A549 (cell line): Measurements from ENCODE around the gene SORCS2. TPM values are rescaled to one million over a fixed set of nuclear protein-coding genes. Genes with fewer than 3 reads are reported as not detected.

Experiments
- ATAC-seq, 2 experiments: fragments of 200-7000 bp in 1 of 2; fragments of >200 bp in 1 of 2; cut with Nextera tagmentation in 1 of 2; cut with Tn5 transposase in 1 of 2; 3 replicates each; pipeline versions ENCODE4 v1.8.0 to v1.9.1; 2018 to 2020; ENCODE audit warnings: mild to moderate bottlenecking in 1 of 2, moderate library complexity in 1 of 2
- CTCF ChIA-PET: fragments of 300-600 bp; sonication (Branson Sonifier 250); formaldehyde crosslinking; extraction: SDS; loops from one replicate; lab custom pipeline; 2021; ENCODE audit warnings: antibody characterized with exemption, inconsistent platforms; lab: Yijun Ruan, JAX
- POLR2A ChIA-PET: fragments of 350-600 bp; formaldehyde crosslinking; extraction: SDS; loops from one replicate; lab custom pipeline; 2021; ENCODE audit warnings: antibody characterized with exemption, inconsistent platforms; lab: Yijun Ruan, JAX
- DNase-seq, 2 experiments: peaks; one replicate each; pipeline versions ENCODE4 v3.0.0 to v3.0.0-alpha.2; 2011 to 2016; ENCODE audit warnings: low read depth in 1 of 2, low spot score in 1 of 2
- FAIRE-seq: peaks from 2 replicates; lab custom pipeline; 2011; peaks lifted over from hg19 to GRCh38; lab: Jason Lieb, UNC
- H3K27ac ChIP-seq, 2 experiments: fragments of >200 bp; sonication (Bioruptor Twin); formaldehyde crosslinking; 3 replicates each; pipeline ENCODE4 v1.5.1; 2016 to 2017
- H3K4me1 ChIP-seq: fragments of >200 bp; sonication (Bioruptor Twin); formaldehyde crosslinking; 3 replicates; pipeline ENCODE4 v1.6.1; 2016
- H3K4me2 ChIP-seq: fragments of >200 bp; sonication (Bioruptor Twin); formaldehyde crosslinking; 3 replicates; pipeline ENCODE4 v1.6.1; 2016
- H3K4me3 ChIP-seq: fragments of >200 bp; sonication (Bioruptor Twin); formaldehyde crosslinking; 3 replicates; pipeline ENCODE4 v1.5.1; 2016
- H3K9me3 ChIP-seq: fragments of >200 bp; sonication (Bioruptor Twin); formaldehyde crosslinking; 3 replicates; pipeline ENCODE4 v1.6.1; 2016
- BCL3 ChIP-seq: fragments of >200 bp; sonication (Bioruptor Twin); formaldehyde crosslinking; IDR thresholded peaks from 3 replicates; pipeline ENCODE4 v1.6.1; 2016
- BHLHE40 ChIP-seq: IDR thresholded peaks from 2 replicates; pipeline ENCODE4 v1.6.1; 2012; ENCODE audit warnings: low read depth, low read length, inconsistent platforms
- CBX8 ChIP-seq: fragments of 200-600 bp; sonication (generic); IDR thresholded peaks from 2 replicates; pipeline ENCODE4 v1.6.1; 2016
- CTCF ChIP-seq: fragments of >200 bp; sonication (Bioruptor Twin); formaldehyde crosslinking; IDR thresholded peaks from 3 replicates; pipeline ENCODE4 v1.5.1; 2016
- ELK1 ChIP-seq: fragments of 150-350 bp; IDR thresholded peaks from 2 replicates; pipeline ENCODE4 v1.6.1; 2014; ENCODE audit warnings: low read depth, mild to moderate bottlenecking, low read length
- ESRRA ChIP-seq: fragments of 150-350 bp; IDR thresholded peaks from 2 replicates; pipeline ENCODE4 v1.6.1; 2014; ENCODE audit warnings: mild to moderate bottlenecking, low read length, borderline replicate concordance
- GATA3 ChIP-seq: IDR thresholded peaks from 2 replicates; pipeline ENCODE4 v1.6.1; 2012; ENCODE audit warnings: borderline replicate concordance
- HDAC2 ChIP-seq: fragments of 200-600 bp; sonication (generic); IDR thresholded peaks from 2 replicates; pipeline ENCODE4 v1.6.1; 2016
- HES2 ChIP-seq: fragments of >200 bp; sonication (Bioruptor Twin); formaldehyde crosslinking; IDR thresholded peaks from 2 replicates; pipeline ENCODE4 v1.6.1; 2016
- HEYL ChIP-seq: fragments of 250-450 bp; sonication (Bioruptor Pico); IDR thresholded peaks from 2 replicates; pipeline ENCODE4 v1.8.0; 2021; ENCODE audit warnings: mild to moderate bottlenecking, moderate library complexity
- HOXA7 ChIP-seq: fragments of 250-450 bp; sonication (Bioruptor Pico); IDR thresholded peaks from 2 replicates; pipeline ENCODE4 v1.5.0; 2020; ENCODE audit warnings: mild to moderate bottlenecking, moderate library complexity
- JUN ChIP-seq, 2 experiments: fragments of >200 bp; sonication (Bioruptor Twin); formaldehyde crosslinking; IDR thresholded peaks; 2 replicates in 1 of 2; 3 replicates in 1 of 2; pipeline ENCODE4 v1.6.1; 2016 to 2017
- MAFK ChIP-seq: fragments of 450-650 bp; IDR thresholded peaks from 2 replicates; pipeline ENCODE4 v1.6.1; 2014; ENCODE audit not compliant: partially characterized antibody
- MAZ ChIP-seq: fragments of 150-350 bp; IDR thresholded peaks from 2 replicates; pipeline ENCODE4 v1.6.1; 2014; ENCODE audit warnings: antibody characterized with exemption, low read depth, low read length, borderline replicate concordance
- MYC ChIP-seq: IDR thresholded peaks from 2 replicates; pipeline ENCODE4 v1.6.1; 2012; ENCODE audit warnings: mild to moderate bottlenecking, inconsistent platforms, low read length, improper control_type of control experiment, borderline replicate concordance
- NFE2L2 ChIP-seq: fragments of 150-350 bp; conservative IDR thresholded peaks from 2 replicates; pipeline ENCODE4 v1.6.1; 2014; ENCODE audit warnings: low read length
- PHF8 ChIP-seq: fragments of 200-600 bp; sonication (generic); IDR thresholded peaks from 2 replicates; pipeline ENCODE4 v1.6.1; 2016; ENCODE audit warnings: low read depth, mild to moderate bottlenecking, antibody characterized with exemption, moderate library complexity, borderline replicate concordance
- RFX5 ChIP-seq: fragments of 450-650 bp; IDR thresholded peaks from 2 replicates; pipeline ENCODE4 v1.7.1; 2014; ENCODE audit warnings: antibody characterized with exemption, mild to moderate bottlenecking, moderate library complexity
- TP53 ChIP-seq: fragments of 250-450 bp; sonication (Bioruptor Pico); IDR thresholded peaks from 2 replicates; pipeline ENCODE4 v1.5.0; 2021; ENCODE audit warnings: mild to moderate bottlenecking, moderate library complexity
- USF2 ChIP-seq: fragments of 450-650 bp; IDR thresholded peaks from 2 replicates; pipeline ENCODE4 v1.6.1; 2014; ENCODE audit warnings: antibody characterized with exemption
- ZC3H11A ChIP-seq: fragments of 450-650 bp; IDR thresholded peaks from 2 replicates; pipeline ENCODE4 v1.6.1; 2014; ENCODE audit warnings: antibody characterized with exemption, mild to moderate bottlenecking
- ZNF302 ChIP-seq: fragments of 250-450 bp; sonication (Bioruptor Pico); IDR thresholded peaks from 2 replicates; pipeline ENCODE4 v1.9.0; 2021; ENCODE audit warnings: inconsistent platforms, mild to moderate bottlenecking, moderate library complexity
- ZSCAN20 ChIP-seq: fragments of 250-450 bp; sonication (Bioruptor Pico); IDR thresholded peaks from 2 replicates; pipeline ENCODE4 v1.8.0; 2022; ENCODE audit warnings: mild to moderate bottlenecking, moderate library complexity
- WGBS: methylation state at CpG from one replicate; pipeline ENCODE4 v1.1.6; 2017; ENCODE audit errors: missing lambda C conversion rate; 5-methylcytosine and 5-hydroxymethylcytosine counted together
- polyA plus RNA-seq, 4 experiments: library from polyadenylated mRNA; depleted of rRNA in 3 of 4; stranded (reverse); fragments of >200 nt; fragmentation: RNase III in 1 of 4; extraction: RNeasy Plus Mini Kit Qiagen cat#74134 plus additional on column Dnase treatment in 1 of 4; gene quantifications; 2 replicates in 3 of 4; 3 replicates in 1 of 4; pipeline ENCODE4 v1.2.3, GENCODE V29; 2011 to 2017
- TF ChIP-seq, protein P1 (sequence below): fragments of 250-450 bp; sonication (Bioruptor Pico); IDR thresholded peaks from 2 replicates; pipeline ENCODE4 v1.5.0; 2021; ENCODE audit warnings: mild to moderate bottlenecking, moderate library complexity, borderline replicate concordance

Gene SORCS2
- polyA plus RNA-seq, 2 of the 4 experiments (the other 2 are of a cell fraction): 1.4 to 4.6 TPM

DNA sequence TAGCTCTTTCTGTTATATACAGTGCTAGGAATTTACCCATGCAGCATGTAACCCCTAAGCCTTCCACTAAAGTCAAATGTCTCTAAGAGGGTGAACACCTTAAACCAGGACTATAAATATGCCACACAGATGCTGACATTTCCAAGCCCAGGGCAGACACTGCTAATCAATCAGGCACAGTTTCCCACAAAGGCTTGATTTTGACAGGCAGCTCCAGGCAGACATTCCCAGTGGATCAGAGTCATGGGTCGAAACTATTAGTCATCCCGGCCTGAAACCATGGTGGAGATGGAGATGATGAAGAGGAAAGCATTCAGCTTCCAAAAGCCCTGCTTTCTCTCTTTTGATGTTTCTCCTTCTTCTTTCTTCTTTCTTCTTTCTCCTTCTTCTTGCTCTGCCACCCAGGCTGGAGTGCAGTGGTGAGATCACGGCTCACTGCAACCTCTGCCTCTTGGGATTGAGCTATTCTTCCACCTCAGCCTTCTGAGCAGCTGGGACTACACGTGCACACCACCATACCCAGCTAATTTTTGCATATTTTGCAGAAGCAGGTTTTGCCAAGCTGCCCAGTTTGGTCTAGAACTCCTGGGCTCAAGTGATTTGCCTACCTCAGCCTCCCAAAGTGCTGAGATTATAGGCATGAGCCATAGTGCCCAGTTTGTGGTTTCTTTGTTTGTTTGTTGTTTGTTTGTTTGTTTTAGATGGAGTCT lies 21.0 kb upstream of the SORCS2 start:
- ChIA-PET POLR2A (no interaction called here), CTCF (interaction anchor here (1.3 to 1.8 kb wide), 2 partner anchors 100 to 198 kb away, joined by 3 read pairs; no protein-coding TSS in a partner anchor)
- H3K27ac ChIP-seq: no peak overlapping the region
- no peak overlapping the region for H3K4me2 ChIP-seq
- 27% methylated on average over 4 of the region's 4 CpGs for WGBS
- no peak for FAIRE-seq
- no peak for ATAC-seq
- no peak overlapping the region for H3K4me3 ChIP-seq
- no peaks in the 10 kb centered on the region for H3K4me1 ChIP-seq
- DNase-seq: no peak
- TF ChIP-seq GATA3 (no peak), PHF8 (no peak), ELK1 (no peak), ZC3H11A (no peak), ESRRA (no peak), HOXA7 (no peak), HEYL (CRISPR knock-in tag) (no peak), RFX5 (no peak), JUN (IDR thresholded peaks at IDR 0.05) (no peak), ZNF302 (CRISPR knock-in tag) (no peak), CTCF (no peak), NFE2L2 (no peak)
- TF ChIP-seq, protein P1, sequence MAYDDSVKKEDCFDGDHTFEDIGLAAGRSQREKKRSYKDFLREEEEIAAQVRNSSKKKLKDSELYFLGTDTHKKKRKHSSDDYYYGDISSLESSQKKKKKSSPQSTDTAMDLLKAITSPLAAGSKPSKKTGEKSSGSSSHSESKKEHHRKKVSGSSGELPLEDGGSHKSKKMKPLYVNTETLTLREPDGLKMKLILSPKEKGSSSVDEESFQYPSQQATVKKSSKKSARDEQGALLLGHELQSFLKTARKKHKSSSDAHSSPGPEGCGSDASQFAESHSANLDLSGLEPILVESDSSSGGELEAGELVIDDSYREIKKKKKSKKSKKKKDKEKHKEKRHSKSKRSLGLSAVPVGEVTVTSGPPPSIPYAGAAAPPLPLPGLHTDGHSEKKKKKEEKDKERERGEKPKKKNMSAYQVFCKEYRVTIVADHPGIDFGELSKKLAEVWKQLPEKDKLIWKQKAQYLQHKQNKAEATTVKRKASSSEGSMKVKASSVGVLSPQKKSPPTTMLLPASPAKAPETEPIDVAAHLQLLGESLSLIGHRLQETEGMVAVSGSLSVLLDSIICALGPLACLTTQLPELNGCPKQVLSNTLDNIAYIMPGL (CRISPR knock-in tag): no peak
- TF ChIP-seq, all 56 proteins: peak for 0
- H3K9me3 ChIP-seq: no peaks in the 10 kb centered on the region

- ChIA-PET POLR2A (no interaction called here), CTCF (interaction anchor here (1.0 to 1.9 kb wide), 4 partner anchors 22 to 548 kb away, joined by 3 to 5 read pairs (median 4); no protein-coding TSS in a partner anchor)
- no peak overlapping the region for H3K4me3 ChIP-seq
- 88% methylated on average over 5 of the region's 6 CpGs for WGBS
- no peak for FAIRE-seq
- H3K9me3 ChIP-seq: no peaks in the 10 kb centered on the region
- DNase-seq: no peak
- H3K4me1 ChIP-seq: no peaks in the 10 kb centered on the region
- no peak overlapping the region for H3K4me2 ChIP-seq
- ATAC-seq: no peak
- no peak overlapping the region for H3K27ac ChIP-seq
- TF ChIP-seq ELK1 (no peak), BHLHE40 (no peak), MYC (no peak), JUN (IDR thresholded peaks at IDR 0.05) (no peak), MAZ (no peak), USF2 (no peak), BCL3 (no peak), ESRRA (no peak), ZSCAN20 (no peak), ZNF302 (CRISPR knock-in tag) (no peak), NFE2L2 (no peak), TP53 (CRISPR knock-in tag) (no peak), CBX8 (no peak), HES2 (no peak), HDAC2 (no peak), MAFK (no peak)
- TF ChIP-seq, protein P1 (CRISPR knock-in tag): no peak
Measured at GRCh38 chr4:7172508-7172907, 19.8 kb upstream of the SORCS2 start.
